Right lung (tissue), 10 donors: ENCODE data around the gene ELF4. TPM values are rescaled to one million over a fixed set of nuclear protein-coding genes. Genes with fewer than 3 reads are reported as not detected.
A peak's percentile ranks its signal among the peaks of the same experiment; 100 is the strongest.

Source experiments
- DNase-seq, 2 donors: peaks; one replicate each; pipeline ENCODE4 v3.0.0-alpha.2; 2013
- long read RNA-seq, 8 donors: transcript quantifications; one replicate each; lab custom pipeline, GENCODE V29; 2026
- polyA plus RNA-seq, 5 donors: library from polyadenylated mRNA; unstranded; fragments of 120-200 nt; gene quantifications; one replicate each; pipeline versions ENCODE4 v1.2.1 to v1.2.3, GENCODE V29; 2013; ENCODE audit warnings: inconsistent platforms in 1 of 5, low replicate concordance in 1 of 5; ENCODE audit not compliant: insufficient read length in 5 of 5, insufficient read depth in 1 of 5

The ELF4 gene
- 10 to 100 TPM; 10.0 to 13.2 (median 11.0) TPM for polyA plus RNA-seq
- long read RNA-seq, donor 1: 0 reads
- long read RNA-seq, donor 2, full-length matches to known transcripts: 1 of 1 reads
- long read RNA-seq, donor 2, partial matches to known transcripts: 0 of 1 reads
- long read RNA-seq, donor 2, other reads (novel, unspliced or antisense): 0 of 1 reads
- long read RNA-seq, donor 3, full-length matches to known transcripts: 1 of 1 reads
- long read RNA-seq, donor 3, partial matches to known transcripts: 0 of 1 reads
- long read RNA-seq, donor 3, other reads (novel, unspliced or antisense): 0 of 1 reads
- long read RNA-seq, donor 4, full-length matches to known transcripts: 3 of 3 reads
- long read RNA-seq, donor 4, partial matches to known transcripts: 0 of 3 reads
- long read RNA-seq, donor 4, other reads (novel, unspliced or antisense): 0 of 3 reads
- long read RNA-seq, donor 5: 0 reads
- long read RNA-seq, donor 6, full-length matches to known transcripts: 3 of 3 reads
- long read RNA-seq, donor 6, partial matches to known transcripts: 0 of 3 reads
- long read RNA-seq, donor 6, other reads (novel, unspliced or antisense): 0 of 3 reads
- long read RNA-seq, donor 7, full-length matches to known transcripts: 1 of 1 reads
- long read RNA-seq, donor 7, partial matches to known transcripts: 0 of 1 reads
- long read RNA-seq, donor 7, other reads (novel, unspliced or antisense): 0 of 1 reads
- long read RNA-seq, donor 8: 0 reads

DNA sequence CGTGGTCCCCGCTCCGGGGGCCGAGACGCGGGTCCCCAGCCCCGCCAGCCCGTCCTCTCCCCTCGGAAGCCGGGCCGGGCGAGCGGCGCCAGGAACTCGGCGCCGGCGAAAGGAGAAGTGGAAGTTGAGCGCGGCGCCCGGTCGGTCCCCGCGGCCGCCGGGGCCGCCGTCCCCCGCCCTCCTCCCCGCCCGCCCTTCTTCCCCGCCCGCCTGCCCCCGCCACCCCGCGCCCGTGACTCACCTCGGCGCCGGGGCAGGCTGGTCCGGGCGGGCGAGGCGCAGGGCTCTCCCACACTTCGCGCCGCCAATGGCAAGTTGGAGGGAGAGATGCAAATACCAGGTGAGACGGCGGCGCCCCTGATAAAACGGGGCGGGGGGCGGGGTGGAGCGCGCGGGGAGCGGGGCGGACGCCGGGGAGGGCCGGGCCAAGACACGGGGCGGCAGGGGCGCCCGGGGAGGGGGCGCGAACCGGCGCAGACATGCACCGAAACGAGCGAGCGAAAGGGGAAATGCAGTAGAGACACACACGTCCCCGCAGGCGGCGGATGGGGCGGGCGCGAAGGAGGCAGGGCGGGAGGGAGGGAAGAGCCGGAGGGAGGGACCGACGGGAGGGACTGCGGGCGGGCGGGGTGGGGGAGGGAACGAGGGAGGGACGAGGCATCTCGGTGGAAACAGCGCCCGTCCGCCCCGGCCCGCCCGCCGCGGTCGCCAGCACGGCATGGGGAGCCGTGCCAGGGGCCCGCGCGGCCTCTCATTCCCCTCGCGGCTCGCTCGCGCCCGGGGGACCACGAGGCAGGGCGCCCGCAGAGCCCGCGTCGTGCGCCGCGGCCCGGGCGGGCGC is at the start of gene ELF4:
Gene ELF4 (minus strand): TSS at position 119 of the 841 bp plus-strand sequence. CDS start 29,167 bp downstream, outside the sequence.
- peak in 1 of 2 donors; percentile 23 for DNase-seq

GRCh38 chrX:130159776-130160175 is 49.5 kb upstream of the ELF4 start:
- DNase-seq: no peak

DNA sequence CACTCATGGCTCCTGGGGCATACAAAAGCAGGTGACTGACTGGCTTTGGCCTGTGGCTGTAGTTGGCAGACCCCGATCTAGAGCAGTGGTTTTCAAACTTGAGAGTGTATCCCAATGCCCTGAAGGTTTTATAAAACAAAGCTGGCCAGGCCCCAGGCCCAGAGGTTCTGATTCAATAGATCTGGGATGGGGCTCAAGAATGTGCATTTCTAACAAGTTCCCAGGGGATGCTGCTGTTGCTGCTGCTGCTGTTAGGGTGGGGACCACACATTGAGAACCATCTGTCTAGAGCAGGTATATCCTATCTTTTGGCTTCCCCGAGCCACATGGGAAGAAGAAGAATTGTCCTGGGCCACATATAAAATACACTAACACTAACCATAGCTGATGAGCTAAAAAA is 48.0 kb upstream of the ELF4 start:
- DNase-seq: no peak

DNA sequence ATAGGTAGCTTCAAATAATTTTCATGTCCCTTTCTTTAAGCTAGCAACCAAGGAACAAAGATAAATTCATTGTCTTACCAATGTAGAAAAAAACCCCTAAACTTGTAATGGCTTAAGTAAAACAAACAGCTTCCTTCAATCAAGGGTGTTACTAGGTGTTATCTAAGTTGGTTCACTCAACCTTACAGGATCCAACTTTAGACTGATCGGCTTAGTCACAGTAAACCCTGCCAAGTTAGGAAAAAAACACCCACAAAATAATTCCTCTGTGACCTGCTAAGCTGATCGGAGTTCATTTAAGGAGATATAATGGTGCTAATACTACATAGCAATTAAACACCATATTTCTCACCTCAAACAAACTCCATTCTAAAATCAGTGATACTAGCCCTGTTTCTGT is 45.3 kb upstream of the ELF4 start:
- DNase-seq: no peak

- no peak for DNase-seq
Observed at GRCh38 chrX:130147631-130148030, 37.3 kb upstream of the ELF4 start.

- DNase-seq: no peak
Observed at GRCh38 chrX:130145123-130145522, 34.8 kb upstream of the ELF4 start.

GRCh38 chrX:130144509-130144908 is 34.2 kb upstream of the ELF4 start:
- no peak for DNase-seq

DNA sequence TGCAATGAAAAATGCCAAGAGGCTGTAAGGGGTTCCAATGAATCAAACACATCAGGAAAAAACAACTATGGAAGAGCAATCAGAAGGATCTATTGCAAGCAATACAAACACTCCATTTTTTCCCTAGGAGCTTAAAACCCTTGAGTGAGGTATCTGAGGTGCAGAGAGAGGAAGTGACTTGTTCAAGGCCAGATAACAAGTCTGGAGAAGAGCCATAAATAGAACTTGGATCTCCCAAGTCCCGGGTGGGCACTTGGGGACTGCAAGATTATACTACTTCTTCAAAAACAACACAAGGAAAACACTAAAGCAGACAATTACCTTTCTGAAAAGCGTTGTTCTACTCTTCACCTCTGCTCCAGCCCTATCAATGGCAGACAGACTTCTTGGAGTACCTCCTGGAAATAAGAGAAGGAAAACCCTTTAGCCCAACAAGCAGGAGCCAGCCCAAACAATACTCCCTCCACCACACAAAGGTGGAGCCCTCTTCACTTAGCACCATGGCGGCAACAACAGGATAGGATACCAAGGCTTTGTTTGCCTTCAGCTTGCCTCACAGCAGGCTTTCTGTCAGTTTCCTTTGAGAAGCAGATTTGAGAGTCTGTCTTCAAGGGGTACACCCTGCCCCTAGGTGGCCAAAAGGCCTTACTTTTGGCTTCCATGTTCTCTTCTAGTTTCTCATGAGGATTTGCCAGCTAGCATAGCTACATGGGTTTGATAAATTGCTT is 29.3 kb upstream of the ELF4 start:
- DNase-seq: no peak

- no peak for DNase-seq
Observed at GRCh38 chrX:130136961-130137360, 26.7 kb upstream of the ELF4 start.

- no peak for DNase-seq
Observed at GRCh38 chrX:130136496-130136895, 26.2 kb upstream of the ELF4 start.

- DNase-seq: no peak
Observed at GRCh38 chrX:130130990-130131389, 20.7 kb upstream of the ELF4 start.

DNA sequence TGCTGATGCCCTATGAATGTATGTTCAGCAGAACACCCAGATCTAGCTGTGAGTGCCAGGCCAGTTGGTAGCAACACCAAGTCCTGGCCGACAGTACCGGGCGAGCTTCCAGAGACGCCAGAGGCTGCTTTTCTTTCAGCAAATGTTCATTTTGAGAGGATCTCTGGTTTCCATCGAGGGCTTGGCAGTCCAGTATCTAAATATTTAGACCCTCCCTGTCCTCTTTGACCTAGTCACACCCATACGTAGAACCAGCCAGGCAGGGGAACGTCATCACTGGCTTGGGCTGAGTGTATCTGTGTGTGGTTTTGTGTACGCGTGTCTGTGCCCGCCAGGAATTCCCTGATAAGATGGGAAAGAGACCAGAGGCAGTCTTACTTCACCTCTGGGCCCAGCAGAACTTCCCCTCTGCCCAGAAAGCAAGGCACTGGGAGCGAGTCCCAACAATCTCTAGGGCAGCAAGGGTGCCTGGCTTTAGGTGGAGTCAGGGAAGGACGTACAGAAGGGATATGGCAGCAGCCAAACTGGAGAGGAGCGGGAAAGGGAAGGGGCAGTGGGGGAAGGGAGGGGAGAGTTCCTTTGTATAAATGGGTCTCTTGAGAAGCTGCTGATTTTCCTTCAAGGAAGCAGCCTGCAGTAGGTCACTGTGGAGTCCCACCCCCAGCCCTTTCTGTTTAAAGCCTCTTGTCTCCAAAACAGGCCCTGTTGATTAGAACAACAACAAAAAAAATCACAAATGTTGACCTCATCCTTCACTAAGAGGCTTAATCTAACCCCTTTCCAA is 15.0 kb upstream of the ELF4 start:
- DNase-seq: no peak

DNA sequence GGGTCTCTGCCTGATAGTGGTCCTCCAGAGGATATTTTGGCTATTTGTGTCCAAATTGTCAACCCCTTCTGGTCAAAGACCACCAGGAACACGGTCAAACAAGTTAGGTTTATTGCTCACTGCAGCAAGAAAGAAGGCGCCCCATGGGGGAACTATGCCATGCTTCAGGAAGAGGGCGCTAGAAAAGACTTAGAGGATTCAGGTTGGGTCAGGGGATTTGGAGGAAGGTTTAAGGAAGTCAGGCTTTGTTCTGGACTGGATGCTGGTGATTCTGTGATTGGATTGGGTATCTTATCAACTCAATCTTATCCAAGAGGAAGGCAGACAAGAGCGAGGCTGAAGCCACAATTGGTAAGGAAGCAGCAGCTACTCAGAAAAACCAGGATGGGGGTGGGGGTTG is 14.3 kb upstream of the ELF4 start:
- no peak for DNase-seq

- DNase-seq: no peak
Observed at GRCh38 chrX:130121505-130121800, 11.2 kb upstream of the ELF4 start.

DNA sequence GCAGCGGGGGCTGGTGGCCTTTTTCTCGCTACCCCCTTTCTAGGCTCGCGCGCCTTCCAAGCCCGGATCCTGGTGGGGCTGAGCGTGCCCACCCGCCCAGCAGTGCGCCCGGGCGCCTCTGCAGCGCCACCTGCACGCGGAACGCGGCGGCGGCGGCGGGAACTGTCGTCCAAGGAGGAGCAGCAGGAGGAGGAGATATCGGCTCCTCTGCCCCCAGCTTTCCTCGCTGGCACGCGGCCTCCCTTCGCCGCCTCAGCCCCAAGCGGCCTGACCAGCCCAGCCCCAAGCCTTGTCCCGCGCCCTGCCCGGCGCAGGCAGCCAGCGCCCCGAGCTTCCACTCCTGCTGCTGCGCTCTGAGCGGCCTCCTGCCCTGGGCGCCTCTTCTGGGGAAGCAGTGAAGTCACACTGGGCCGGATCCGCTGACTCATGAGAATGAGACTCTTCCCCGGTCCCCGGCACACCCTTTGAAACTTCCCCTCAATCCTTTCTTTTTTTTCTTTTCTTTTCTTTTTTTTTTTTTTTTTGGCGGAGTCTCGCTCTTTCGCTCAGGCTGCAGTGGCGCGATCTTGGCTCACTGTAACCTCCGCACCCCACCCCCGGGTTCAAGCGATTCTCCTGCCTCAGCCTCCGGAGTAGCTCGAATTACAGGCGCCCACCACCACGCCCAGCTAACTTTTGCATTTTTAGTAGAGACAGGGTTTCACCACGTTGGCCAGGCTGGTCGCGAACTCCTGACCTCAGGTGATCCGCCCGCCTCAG is 10.6 kb upstream of the ELF4 start:
- peak; percentile 62 to 64 for DNase-seq

DNA sequence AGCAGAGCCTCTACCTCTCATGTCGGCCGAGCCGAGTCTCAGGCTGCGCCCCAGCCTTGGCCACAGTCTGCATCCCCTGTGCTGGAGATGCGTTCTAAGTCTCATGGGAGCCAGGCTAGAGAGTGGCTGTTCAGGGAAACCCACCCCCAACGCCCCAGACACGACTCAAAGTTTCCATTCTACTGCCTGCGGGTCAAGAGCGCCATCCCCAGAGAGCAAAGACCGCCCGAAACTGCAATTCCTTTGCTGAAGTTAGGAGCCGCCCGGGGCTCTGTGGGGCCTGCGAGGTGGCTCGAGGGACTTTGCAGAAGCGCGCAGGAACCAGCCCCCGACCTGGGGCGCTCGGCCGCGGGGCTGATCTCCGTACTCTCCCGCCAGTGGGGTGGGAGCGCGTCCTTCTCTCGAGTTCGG is 10.0 kb upstream of the ELF4 start:
- peak in 1 of 2 donors; percentile 17 for DNase-seq

DNA sequence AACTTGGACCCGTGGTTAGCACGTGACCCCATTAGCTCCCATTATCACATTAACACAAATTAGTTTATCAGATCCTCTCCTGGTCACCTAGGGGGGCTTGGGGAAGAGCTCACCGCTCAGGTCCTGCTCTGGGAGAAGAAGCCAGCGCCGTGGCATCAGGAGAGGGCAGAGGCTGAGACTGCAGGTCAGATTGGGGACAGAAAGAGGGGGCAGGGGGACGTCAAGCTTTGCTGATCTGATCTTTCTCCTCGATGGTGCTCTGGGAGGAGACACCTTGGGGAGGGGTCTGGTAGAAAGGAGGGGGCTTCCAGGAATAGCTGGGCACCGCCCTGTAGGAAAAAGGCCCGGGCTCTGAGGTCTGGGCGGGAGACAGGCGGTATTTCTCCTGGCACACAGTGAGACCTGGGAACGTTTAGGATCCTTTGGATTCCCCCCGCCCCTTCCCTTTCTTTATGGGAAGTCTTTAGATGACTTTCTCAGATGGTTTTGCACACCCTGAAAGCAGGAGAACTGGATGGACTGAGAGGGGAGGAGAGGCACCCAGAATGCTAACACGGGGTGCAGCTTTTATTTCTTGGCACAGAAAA is 9.1 kb upstream of the ELF4 start:
- no peak for DNase-seq

DNA sequence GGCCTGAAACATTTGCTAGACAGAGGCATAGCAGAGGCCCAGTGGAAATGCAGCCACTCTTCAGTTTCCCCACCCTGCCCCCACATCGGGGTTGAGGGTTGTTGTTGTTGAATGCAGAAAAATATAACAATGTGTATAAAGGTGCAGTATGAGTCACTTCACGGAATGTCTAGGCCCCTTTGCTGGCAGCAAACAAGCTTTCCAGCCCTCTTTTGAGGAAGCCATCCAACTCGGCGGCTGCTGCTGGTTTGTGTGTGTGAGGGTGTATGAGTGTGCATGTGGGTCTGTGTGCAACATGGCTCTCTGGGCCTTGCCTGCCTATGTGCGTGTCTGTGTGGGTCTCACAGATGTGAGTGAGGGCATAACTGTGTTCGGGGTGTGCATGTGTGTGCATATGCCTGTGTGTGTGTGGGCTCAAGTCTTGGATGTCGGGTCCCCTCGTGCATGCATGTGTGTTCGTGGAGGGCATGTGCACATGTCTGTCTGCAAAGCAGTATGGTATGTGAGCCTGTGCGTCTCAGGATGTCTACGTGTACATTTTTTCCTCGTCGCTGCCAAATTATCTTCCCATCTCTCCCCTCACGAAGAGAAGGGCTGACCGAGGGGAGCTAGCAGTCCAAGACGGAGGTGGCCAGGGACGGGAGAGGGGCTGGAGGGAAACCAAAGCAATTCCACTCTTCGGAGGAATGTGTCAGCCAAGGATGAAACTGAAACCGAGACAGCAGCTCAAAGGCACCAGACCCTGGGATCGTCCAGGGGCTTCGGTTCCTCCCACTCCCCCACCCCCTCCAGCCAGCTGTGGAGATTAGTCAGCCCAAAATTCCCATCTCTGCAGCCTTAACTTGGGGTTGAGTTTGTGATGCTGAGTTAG is 8.4 kb upstream of the ELF4 start:
- no peak for DNase-seq

DNA sequence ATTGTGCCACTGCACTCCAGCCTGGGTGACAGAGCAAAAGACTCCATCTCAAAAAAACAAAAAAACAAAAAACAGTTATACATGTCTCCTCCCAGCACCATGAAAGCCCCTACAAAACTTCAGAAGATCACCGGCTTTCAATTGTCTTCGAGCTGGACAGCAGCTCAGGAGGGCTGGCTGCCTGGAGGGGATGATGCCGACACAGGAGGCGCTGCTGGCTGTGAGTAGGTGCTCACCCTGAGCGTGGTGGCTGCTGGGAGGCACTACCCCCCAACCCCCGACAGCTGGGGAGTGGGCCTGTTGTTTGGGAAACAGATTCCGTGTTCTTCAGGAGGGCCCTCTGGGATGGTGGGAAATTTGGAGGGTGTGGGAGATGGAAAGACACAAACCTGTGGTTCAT is 6.9 kb upstream of the ELF4 start:
- DNase-seq: no peak
